ENCODE data around the gene CENPK.
"Not testable (repeated sequence)": the region's sequence is repeated elsewhere in the genome, so short reads cannot be mapped to it uniquely, and the experiment has no call there.

CENPK gene, protein sequence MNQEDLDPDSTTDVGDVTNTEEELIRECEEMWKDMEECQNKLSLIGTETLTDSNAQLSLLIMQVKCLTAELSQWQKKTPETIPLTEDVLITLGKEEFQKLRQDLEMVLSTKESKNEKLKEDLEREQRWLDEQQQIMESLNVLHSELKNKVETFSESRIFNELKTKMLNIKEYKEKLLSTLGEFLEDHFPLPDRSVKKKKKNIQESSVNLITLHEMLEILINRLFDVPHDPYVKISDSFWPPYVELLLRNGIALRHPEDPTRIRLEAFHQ

DNA sequence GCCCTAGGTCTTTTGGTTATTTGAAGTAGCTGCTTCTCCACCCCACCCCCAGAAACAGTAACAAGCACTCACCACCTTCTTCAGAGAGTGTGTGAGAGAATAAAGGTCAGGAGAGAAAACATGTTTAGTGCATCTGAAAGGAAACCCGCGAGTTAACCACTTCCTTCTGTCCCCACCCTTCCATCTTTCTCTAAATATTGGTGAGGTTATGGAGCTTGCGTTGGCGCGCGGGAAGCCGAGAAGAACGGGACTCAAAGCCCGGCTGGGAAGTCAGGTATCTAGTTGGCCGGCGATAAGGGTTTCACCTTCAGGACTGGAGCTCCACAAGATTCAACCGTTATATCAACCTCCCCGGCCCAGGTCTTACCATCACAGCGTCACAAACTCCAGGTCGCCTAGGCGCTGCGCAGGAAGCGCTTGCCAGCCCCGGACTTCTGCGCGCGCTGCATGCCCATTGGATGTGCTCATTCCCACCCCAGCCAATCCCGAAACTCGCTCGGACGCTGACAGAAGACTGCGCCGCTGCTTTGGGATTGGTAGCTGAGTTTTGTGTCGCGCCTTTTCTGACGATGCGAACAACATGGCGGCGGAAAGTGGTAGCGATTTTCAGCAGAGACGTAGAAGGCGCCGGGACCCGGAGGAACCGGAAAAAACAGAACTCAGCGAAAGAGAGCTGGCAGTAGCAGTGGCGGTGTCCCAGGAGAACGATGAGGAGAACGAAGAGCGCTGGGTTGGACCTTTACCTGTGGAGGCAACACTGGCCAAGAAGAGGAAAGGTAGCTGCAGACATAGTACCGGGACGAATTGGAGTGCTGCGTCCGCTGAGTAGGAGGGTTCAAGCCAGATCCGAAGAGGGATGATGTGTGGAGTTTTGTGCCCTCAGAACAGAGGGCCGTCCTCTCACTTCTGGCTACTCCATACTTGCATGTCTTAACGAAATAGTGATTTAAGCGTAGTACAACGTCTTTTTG is at the start of gene CENPK, which contains the start of gene PPWD1:
CENPK (minus strand) TSS at position 438 of the 971 bp plus-strand sequence. CDS start 8,261 bp downstream, outside the sequence.
PPWD1 (plus strand) TSS at position 566 of the 971 bp plus-strand sequence; CDS start at position 581, 15 bp downstream.
- peak; percentile 78 to 87 (median 81) for DNase-seq (ENCODE audit: low read depth in 3 of 3, low spot score in 1 of 3)

GRCh38 chr5:65612298-65612907 is 49.4 kb upstream of the CENPK start:
- no peak for DNase-seq (ENCODE audit: low read depth in 3 of 3, low spot score in 1 of 3)

GRCh38 chr5:65611524-65611923 is 48.6 kb upstream of the CENPK start:
- DNase-seq (ENCODE audit: low read depth in 3 of 3, low spot score in 1 of 3), result no peak

DNA sequence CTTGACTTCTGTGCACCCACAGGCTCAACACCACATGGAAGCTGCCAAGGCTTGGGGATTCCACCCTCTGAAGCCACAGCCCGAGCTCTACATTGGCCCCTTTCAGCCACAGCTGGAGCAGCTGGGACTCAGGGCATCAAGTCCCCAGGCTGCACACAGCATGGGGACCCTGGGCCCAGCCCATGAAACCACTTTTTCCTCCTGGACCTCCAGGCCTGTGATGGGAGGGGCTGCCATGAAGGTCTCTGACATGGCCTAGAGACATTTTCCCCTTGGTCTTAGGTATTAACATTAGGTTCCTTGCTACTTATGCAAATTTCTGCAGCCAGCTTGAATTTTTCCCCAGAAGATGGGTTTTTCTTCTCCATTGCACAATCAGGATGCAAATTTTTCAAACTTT is 38.8 kb upstream of the CENPK start:
- not testable (repeated sequence) for DNase-seq (ENCODE audit: low read depth in 3 of 3, low spot score in 1 of 3)

DNA sequence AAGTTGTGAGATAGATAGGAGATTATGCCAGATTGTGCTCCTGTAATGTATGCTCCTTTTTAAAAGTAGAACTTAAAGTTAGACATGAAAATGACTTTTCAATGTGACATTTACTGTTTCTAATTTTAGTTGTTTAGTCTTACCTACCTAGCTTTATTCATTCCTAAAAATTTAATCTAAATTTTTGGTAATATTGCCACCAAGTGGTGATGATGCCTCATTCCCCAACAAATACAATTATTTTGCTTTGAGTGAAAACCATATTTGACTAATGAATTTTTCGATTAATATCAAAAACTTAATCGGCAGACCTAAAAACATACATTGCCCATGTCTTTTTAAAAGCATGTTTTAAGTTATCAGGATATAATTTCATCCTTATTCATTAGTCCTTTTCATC is 25.7 kb upstream of the CENPK start:
- DNase-seq (ENCODE audit: low read depth in 3 of 3, low spot score in 1 of 3), result no peak

- no peak for DNase-seq (ENCODE audit: low read depth in 3 of 3, low spot score in 1 of 3)
Observed at GRCh38 chr5:65577141-65577540, 14.2 kb upstream of the CENPK start.

GRCh38 chr5:65570598-65571226 is 7.7 kb upstream of the CENPK start:
- no peak for DNase-seq (ENCODE audit: low read depth in 3 of 3, low spot score in 1 of 3)

GRCh38 chr5:65566505-65566904 is 3.5 kb upstream of the CENPK start:
- no peak for DNase-seq (ENCODE audit: low read depth in 3 of 3, low spot score in 1 of 3)

DNA sequence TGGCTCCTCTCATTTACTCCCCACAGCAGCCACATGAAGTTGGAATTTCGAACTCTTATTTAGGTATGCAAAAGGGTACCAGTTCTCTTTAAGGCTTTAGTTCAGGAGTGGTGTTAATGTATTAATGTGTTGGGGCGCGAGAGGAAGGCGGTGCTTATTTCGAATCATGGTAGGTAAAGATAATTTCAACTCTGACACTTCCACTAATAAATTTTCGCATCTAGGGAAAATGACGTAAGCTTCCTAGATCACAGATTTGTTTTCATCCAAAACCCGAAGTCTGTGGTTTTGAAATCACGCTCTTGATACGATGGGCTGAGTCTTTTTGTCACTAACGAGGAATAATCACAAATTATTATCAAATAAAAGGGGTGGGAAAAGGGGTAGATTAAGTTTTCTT is 809 bp upstream of the CENPK start:
- no peak for DNase-seq (ENCODE audit: low read depth in 3 of 3, low spot score in 1 of 3)

DNA sequence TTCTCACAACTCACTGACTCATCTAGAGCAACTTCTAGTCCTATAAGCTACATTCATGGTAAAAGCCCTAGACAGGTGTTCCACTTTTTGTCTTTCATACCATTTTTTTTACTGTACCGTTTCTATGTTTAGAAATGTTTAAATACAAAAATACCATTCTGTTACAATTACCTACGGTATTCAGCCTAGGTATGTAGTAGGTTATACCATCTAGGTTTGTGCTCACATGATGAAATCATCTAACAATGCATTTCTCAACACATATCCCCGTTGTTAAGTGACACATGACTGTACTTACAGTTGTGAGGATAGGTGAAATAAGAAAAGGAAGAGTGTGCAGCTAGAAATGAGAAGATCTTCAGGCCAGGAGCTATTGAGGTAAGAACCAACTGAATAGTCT is 6.2 kb downstream of the CENPK start:
- no peak for DNase-seq (ENCODE audit: low read depth in 3 of 3, low spot score in 1 of 3)

- DNase-seq (ENCODE audit: low read depth in 3 of 3, low spot score in 1 of 3), result no peak
Observed at GRCh38 chr5:65556181-65556580, 6.8 kb downstream of the CENPK start.

DNA sequence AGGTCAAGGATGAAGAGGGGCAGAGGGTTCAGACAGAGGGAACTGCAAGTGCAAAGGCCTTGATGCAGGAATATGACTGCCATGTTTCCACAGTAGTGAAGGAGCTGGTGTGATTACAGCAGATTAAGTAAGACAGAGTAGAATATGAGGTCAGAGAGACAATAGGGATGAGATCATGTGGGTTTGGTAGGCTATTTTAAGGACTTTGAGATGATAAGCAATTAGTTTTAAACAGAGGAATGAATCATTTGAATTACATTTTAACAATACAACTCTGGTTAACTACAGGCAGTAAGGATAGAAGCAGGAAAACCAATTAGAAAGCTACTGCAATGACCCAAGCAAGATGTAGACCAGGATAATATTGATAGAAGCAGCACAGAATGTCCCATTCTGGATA is 7.7 kb downstream of the CENPK start:
- DNase-seq (ENCODE audit: low read depth in 3 of 3, low spot score in 1 of 3), result no peak

- no peak for DNase-seq (ENCODE audit: low read depth in 3 of 3, low spot score in 1 of 3)
Observed at GRCh38 chr5:65553941-65554340, 9.0 kb downstream of the CENPK start.

- DNase-seq (ENCODE audit: low read depth in 3 of 3, low spot score in 1 of 3), result no peak
Observed at GRCh38 chr5:65548281-65548680, 14.7 kb downstream of the CENPK start.

DNA sequence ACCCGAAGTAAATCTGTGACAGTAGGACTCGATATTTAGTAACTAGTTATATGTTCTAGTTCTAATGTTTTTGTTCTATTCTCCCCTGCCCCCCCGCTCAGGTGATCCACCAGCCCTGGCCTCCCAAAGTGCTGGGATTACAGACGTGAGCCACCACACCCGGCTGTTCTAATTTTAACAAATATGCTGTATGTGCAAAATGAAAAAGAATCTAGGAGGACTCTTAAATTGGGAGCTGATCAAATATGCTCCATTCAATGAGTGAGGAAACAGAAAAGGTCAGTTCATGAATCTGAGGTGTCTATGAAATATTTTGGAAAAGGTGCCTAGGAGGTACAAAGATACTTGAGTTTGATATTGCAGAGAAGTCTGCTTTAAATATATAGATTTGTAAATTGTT is 16.8 kb downstream of the CENPK start:
- no peak for DNase-seq (ENCODE audit: low read depth in 3 of 3, low spot score in 1 of 3)

DNA sequence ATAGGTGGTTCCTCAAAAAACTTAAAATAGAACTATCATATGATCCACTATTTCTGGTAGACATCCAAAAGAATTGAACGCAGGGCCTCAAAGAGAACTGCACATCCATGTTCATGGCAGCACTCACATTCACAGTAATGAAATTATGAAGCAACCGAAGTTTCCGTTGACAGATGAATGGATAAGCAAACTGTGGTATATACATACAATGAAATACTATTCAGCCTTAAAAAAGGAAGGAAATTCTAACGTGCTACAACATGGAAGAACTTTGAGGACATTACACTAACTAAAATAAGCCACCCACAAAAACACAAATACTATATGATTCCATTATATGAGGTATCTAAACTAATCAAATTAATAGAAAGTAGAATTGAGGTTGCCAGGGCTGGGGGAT is 18.5 kb downstream of the CENPK start:
- DNase-seq (ENCODE audit: low read depth in 3 of 3, low spot score in 1 of 3), result no peak

GRCh38 chr5:65539827-65540226 is 23.1 kb downstream of the CENPK start:
- DNase-seq (ENCODE audit: low read depth in 3 of 3, low spot score in 1 of 3), result no peak

DNA sequence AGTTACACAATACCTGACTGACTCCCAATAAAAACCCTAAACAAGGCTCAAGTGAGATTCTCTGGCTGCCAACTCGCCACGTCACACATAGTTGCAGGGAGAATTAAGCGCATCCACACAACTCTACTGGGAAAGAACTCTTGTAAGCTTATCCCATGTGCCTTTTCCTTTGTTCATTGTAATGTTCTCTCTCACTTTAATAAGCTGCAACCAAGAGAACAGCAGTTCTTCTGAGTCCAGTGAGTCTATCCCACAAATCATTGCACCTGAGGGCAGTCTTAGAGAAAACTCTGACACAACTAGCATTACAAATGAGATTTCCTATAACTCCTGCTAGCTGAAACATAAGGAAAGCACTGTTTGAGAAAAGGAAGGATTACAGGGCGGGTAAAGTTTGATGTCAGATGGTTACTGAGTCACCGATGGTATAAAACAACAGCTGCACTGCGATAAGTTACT is 27.4 kb downstream of the CENPK start:
- no peak for DNase-seq (ENCODE audit: low read depth in 3 of 3, low spot score in 1 of 3)

GRCh38 chr5:65530904-65531303 is 32.1 kb downstream of the CENPK start:
- DNase-seq (ENCODE audit: low read depth in 3 of 3, low spot score in 1 of 3), result no peak

DNA sequence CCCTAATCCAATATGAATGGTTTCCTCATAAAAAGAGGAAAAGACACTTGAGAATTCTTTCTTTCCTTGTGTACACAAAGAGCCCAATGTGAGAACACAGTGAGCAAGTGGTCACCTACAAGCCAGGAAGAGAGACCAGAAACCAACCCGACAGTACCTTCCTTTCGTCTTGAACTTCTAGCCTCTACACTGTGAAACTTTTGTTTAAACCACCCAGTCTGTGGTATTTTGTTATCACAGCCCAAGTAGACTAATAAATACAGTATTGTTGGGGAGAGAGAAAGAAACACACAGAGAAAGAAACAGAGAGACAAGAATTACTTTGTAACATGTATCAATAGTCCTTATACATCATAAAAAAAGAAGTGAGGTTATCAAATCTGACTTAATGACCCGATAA is 37.2 kb downstream of the CENPK start:
- no peak for DNase-seq (ENCODE audit: low read depth in 3 of 3, low spot score in 1 of 3)

Measured in stimulated activated CD4-positive, alpha-beta T cell treated with anti-CD3 and anti-CD28 coated beads, TNF-alpha, amount 100 ng/mL, for 1 hour (primary cell).